HTR-8/SVneo (cell line): ENCODE measurements around the gene SLC25A53.
"Not testable (repeated sequence)": the region's sequence is repeated elsewhere in the genome, so short reads cannot be mapped to it uniquely, and the experiment has no call there.

Experiments
- DNase-seq: peaks from one replicate; pipeline ENCODE4 v3.0.0; 2011; ENCODE audit warnings: low spot score, mixed read lengths; ENCODE audit not compliant: insufficient read length
- FAIRE-seq: peaks from 2 replicates; lab custom pipeline; 2011; peaks lifted over from hg19 to GRCh38; lab: Jason Lieb, UNC

SLC25A53 gene

GRCh38 chrX:104135677-104136076 is 21.1 kb downstream of the SLC25A53 start:
- FAIRE-seq = no peak
- no peak for DNase-seq

DNA sequence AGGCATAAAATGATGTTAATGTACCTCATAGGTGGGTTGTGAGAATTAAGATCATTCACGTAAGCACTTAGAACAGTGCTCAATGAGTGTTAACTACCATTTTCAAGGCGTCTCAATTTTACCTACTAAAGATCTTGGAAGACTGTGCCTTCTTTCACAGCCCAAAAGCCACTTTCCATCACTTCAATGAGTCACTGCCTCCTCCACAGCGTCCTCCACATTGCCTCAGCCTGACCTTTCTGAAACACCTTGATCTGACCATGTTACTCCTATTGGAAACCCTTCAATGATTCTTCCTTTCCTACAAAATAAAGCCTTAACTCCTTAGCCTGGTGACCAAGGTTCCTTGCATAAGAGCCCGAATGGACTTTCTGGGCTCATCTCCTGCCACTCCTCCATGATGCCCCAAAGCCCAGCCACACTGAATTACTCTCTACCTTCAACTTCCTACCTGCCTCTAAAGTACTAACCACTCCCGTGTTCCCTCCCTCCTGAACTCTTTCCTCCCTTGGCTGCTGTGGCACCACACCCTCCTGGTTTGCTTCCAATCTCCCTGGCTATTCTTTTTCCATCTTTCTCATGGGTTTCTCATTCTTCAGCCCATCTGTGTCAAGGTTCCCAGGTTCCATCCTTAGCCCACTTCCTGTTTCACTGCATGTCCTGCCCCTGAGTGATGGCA is 22.1 kb downstream of the SLC25A53 start:
- no peak for FAIRE-seq
- no peak for DNase-seq

DNA sequence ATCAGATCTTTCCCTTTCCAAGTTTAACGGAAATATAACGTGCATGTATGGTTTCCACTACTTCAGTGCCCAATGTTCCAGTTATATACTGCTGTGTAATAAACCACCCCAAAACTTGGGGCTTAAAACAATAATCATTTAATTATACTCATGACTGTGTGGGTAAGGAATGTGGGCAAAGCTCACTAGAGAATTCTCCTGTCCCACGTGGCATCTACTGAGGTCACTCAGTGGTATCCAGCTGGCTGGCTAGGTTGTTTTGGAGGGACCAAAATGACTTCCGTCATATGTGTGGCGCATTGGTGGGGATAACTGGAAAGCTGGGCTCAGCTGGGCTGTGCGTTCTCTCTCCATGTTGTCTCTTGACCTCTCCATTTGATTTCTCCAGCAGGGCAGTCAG is 26.0 kb downstream of the SLC25A53 start:
- FAIRE-seq (no peak), DNase-seq (no peak)

DNA sequence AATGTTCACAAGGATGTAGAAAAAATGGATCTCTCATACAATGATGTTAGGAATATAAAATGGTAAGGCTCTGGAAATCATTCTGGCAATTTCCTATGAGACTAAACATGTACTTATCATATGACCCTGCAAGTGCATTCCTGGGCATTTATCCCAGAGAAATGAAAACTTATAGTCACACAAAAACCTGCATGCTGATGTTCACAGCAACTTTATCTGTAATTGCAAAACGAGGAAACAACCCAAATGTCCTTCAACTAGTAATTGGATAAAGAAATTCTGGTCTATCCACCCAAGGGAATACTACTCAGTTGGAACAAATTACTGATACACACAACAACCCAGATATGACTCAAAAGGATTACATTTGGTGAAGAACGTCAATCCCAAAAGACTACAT is 30.0 kb downstream of the SLC25A53 start:
- no peak for FAIRE-seq
- DNase-seq = no peak

GRCh38 chrX:104122829-104123228 is 34.0 kb downstream of the SLC25A53 start:
- FAIRE-seq = no peak
- no peak for DNase-seq

DNA sequence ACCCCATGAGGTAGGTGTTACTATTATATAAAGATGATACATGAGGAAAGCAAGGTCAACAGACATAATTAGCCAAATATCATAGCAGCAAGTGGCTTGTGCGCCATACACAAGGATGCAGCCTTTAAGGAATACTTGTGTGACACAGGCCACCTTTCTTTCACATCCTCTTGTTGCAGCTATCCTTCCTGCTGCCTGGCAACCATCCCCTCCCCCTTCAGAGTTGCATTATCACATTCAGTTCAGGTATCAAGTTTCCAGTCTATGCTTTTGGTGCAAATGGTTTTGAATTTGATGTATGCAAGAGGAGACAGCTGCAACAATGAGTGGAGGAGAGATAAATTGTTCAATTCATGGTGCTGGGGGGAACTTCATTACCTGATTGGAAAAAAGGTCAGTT is 38.0 kb downstream of the SLC25A53 start:
- FAIRE-seq (no peak), DNase-seq (no peak)

DNA sequence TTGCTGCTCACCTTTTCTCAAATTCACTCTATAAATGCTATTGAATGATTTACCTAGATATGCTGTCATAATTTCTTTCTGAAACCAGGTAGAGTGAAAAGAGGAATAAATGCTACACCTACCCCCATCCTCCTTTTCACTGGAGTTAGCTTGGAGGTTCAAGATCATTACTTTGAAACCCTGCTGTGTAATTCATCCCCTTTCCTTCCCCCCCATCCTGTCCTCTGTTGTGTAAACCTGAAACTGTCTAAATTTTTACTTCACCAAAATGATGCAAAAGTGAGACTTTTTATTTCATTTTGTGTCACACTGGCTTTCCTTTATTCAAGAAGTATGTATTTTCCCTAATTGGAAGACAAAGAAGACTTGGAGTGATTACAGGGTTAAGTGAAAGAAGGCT is 39.0 kb downstream of the SLC25A53 start:
- FAIRE-seq = no peak

DNA sequence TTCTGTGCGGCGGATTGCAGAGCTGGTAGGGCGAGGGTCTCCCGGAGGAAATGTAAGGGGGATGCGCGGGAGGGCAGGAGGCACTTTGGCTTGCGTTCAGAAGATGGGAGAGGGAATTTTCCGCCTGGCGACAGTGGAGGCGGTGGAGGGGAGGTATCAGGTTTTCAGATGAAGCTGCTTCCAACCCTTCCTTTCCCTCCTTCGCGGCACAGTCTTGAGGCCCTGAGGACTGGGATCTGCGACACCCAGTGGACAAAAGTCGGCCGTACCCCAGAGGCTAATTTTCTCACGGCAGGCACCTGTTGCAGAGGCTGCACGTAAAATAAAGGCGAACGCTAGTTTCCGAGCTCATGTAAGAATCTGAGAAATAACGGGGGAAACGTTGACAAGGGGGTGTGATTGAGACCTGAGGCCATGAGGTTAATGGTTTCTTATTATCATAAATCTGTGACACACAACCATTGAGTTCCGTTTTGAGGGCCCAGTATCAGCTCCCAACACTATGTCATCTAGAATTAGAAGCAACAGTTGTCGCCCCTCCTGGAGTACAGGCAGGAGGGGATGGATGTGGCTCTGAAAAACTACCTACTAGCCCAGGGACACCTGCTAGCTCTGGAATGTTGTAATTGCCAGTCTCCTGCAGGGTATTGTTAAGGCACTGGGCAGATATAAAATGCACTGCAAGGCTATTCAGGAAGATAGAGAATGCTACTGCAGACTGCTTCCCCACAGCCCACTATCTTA is 43.4 kb downstream of the SLC25A53 start:
- FAIRE-seq (no peak), DNase-seq (no peak)

More for the DNA sequence above, 39.0 kb downstream of the SLC25A53 start:
- no peak for DNase-seq

GRCh38 chrX:104112326-104112951 is 44.4 kb downstream of the SLC25A53 start, which contains the start of gene ZCCHC18:
ZCCHC18 (plus strand) TSS chrX:104112523; CDS start chrX:104114112, 1,589 bp downstream.
- FAIRE-seq (no peak), DNase-seq (peak; percentile 18)

DNA sequence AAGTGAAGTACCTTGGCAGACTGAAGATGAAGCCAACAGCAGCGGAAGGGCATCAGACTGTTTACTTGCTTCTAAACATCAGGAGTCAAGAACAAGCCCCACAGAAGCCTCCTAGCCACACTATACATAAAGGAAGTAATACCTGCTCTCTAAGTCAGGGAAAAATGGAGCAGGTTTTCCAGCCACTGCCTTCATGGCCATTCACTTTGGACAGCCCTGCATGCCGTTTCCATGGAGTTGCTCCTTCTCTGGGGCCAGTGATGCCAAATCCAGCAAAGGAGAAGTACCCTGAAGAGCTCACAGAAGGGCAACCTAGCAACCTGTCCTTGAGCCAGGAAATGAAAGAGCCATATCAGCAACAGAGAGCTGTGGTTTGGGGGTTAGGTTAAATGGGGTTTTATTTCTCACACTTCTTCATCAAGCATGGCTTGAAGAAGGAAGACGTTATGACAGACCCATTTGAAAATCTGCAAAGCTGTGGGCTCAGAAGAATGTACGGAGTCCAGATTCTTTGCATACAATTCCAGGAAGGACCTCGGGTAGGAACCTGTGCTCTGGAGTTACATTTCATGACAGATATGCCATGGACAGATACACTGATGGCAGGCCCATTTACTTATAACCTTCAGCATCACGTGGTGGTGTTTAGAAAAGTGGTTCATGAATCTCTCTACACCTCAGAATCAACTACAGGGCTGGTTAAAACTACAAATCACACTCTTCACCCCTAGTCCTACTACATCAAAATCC is 46.1 kb downstream of the SLC25A53 start:
- FAIRE-seq, DNase-seq: not testable (repeated sequence)

GRCh38 chrX:104108955-104109354 is 47.9 kb downstream of the SLC25A53 start:
- FAIRE-seq (no peak), DNase-seq (no peak)

GRCh38 chrX:104105330-104106262 is 51.2 kb downstream of the SLC25A53 start:
- FAIRE-seq = no peak

DNA sequence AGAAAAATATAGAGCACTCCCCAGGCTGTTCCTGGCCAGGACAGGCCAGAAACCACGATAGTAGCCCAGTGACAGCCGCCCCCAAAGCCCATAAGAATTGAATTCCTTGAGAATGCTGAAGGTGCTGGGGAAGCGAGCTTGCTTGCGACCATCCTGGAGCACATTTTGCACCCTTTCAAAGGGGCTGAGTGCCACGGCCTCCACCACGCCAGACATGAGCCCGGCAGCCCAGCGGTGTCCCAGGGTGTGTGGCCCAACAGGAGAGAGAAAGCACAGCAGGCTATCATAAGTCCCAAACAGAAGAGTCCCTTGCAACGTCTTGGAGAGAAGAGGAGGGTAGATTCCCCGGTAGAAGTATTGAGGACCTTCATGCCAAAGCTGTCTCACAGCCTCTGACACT is 52.1 kb downstream of the SLC25A53 start:
- no peak for FAIRE-seq
- DNase-seq = no peak

More at GRCh38 chrX:104105330-104106262, 51.2 kb downstream of the SLC25A53 start:
- DNase-seq = no peak

DNA sequence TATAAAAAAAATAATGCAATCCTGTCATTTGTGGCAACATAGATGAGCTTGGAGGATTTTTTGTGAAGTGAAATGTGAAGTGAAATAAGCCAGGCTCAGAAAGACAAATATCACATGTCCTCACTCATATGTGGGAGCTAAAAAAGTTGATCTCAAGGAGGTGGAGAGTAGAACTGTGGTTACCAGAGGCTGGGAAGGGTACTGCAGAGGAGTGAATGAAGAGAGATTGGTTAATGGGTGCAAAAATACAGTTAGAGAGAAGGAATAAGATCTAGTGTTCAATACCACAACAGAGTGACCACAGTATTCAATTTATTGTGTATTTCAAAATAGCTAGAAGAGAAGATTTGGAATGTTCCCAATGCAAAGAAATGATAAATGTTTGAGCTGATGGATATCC is 57.9 kb downstream of the SLC25A53 start:
- no peak for DNase-seq
- FAIRE-seq = no peak

DNA sequence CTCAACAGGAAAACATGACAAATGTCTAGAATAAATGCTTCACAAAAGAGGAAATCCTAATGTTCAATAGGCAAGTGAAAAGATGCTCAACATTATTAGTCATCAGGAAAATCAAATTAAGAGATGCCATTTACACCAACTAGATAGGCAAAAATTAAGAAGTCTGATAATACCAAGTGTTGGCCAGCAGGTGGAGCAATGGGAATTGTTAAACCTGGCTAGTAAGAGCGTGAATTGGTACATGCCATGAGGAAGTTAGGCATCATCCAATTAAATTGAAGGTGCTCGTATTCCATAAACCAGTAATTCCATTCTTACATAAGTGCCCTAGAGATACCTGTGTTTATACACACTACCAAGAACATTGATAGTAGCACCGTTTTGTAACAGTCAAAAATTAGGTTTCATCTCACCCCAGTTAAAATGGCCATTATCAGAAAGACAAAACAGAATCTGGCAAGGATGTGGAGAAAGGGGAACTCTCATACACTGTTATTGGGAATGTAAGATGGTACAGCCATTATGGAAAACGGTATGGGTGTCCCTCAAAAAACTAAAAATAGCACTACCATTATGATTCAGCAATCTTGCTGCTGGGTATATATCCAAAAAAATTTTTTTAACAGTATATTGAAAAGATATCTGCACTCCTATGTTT is 58.5 kb downstream of the SLC25A53 start:
- FAIRE-seq (no peak), DNase-seq (no peak)

GRCh38 chrX:104085919-104086318 is 70.9 kb downstream of the SLC25A53 start:
- no peak for DNase-seq
- FAIRE-seq = no peak

DNA sequence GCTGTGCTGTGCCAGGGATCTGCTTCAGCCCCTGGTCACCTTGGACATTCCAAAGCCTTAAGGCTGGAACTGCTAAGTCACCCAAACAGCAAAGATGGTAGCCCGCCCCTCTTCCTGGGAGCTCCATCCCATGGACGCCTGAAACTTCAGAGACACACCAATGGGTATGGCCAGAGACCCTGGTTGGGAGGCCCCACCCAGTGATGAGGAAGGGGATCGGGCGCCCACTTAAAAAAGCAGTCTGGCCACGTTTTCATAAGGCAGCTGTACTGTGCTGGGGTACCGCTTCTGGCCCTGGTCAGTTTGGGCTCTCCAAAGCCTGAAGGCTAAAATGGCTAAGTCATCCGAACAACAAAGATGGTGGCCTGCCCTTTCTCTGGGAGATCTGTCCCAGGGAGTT is 71.3 kb downstream of the SLC25A53 start:
- DNase-seq (no peak), FAIRE-seq (no peak)

- no peak for FAIRE-seq
These were observed 72.1 kb downstream of the SLC25A53 start for GRCh38 chrX:104084534-104085277.

More at GRCh38 chrX:104084534-104085277, 72.1 kb downstream of the SLC25A53 start:
- no peak for DNase-seq
